Epidermal melanocyte (primary cell): Measurements from ENCODE around the gene IL15.
"Not testable (repeated sequence)": the region's sequence is repeated elsewhere in the genome, so short reads cannot be mapped to it uniquely, and the experiment has no call there.

Experiments used
- DNase-seq: peaks from one replicate; pipeline ENCODE4 v3.0.0; 2011; ENCODE audit warnings: low spot score; ENCODE audit not compliant: insufficient read length

IL15 gene

GRCh38 chr4:141702472-141703182, 66.2 kb downstream of the IL15 start:
- no peak for DNase-seq

GRCh38 chr4:141703497-141703896, 67.1 kb downstream of the IL15 start:
- DNase-seq: no peak

DNA sequence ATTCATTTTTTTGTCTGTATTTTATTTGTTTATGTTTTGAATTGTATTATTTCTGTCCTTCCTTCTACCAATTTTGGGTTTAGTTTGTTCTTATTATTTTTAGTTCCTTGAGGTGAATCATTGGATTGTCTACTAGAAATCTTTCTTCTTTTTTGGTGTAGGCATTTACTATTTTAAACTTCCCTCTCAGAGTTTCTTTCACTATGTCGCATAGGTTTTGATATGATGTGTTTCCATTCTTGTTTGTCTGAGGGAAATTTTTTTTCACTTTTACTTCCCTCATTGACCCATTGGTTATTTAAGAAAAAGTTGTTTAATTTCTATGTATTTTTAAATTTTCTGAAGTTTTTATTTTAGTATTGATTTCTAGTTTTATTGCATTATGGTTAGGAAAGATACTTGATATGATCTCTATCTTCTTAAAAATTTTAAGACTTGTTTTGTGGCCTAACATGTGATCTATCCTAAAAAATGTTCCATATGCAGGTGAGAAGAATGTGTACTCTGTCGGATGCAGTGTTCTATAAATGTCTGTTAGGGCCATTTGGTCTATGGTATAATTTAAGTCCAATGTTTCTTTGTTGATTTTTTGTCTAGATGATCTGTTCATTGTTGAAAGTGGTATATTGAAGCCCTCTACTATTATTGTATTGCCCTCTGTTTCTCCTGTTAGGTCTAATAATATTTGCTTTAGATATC, 68.8 kb downstream of the IL15 start:
- DNase-seq: no peak

GRCh38 chr4:141705747-141706377, 69.5 kb downstream of the IL15 start:
- no peak for DNase-seq

- DNase-seq: no peak
These were observed 70.1 kb downstream of the IL15 start for GRCh38 chr4:141706445-141706844.

GRCh38 chr4:141711211-141711610, 74.8 kb downstream of the IL15 start:
- peak; percentile 26 for DNase-seq

DNA sequence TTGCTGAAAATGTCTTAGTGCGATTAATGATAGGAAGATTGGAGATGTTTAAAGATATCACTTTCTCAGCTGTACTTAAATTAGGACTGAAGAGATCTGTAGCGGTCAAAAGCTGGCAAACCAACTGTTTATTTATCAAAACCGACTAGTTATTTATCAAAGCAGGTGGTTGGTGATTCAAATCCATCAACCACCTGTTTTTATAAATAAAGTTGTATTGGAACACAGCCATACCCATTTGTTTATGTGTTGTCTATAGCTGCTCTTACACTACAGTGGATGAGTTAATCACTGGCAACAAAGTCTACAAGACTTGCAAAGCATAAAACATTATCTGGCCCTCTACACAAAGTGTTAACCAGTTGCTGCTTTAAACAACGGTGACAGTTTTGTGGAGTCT, 76.8 kb downstream of the IL15 start:
- DNase-seq: no peak

GRCh38 chr4:141713771-141714445, 77.5 kb downstream of the IL15 start:
- no peak for DNase-seq

DNA sequence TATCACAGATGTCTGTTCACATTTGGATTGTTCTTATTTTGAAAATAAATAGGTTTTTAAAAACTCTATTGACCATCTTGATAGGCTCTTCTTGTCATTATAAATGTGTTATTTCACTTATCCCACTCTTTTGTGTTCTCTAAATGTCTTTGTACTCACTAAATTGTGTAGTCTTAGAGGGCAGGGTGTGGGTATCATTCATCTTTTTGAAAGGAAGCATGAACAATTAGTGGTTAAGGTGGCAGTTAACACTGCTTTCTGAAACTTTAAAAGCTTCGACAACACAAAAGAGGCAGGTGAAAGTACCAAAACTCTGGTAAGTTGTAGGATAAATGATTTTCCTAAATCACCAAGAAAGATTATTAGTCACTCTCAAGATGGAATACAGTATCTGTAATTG, 83.2 kb downstream of the IL15 start:
- DNase-seq: no peak

- DNase-seq: no peak
These were observed 84.8 kb downstream of the IL15 start for GRCh38 chr4:141721174-141721573.

DNA sequence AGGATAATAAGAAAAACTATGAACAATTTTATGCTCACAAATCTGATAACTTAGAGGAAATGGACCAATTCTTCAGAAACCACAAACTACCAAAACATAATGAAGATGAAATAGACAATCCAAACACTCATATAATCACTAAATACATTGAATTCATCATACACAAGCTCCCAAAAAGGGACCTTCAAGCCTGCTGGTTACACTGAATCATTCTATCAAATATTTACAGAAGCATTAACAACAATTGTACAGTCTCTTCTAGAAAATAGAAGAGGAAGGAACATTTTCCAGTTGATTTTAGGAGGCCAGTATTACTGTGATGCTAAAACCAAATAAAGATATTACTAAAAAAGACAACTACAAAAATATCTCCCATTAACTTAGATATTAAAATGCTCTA, 88.3 kb downstream of the IL15 start:
- no peak for DNase-seq

- no peak for DNase-seq
These were observed 91.0 kb downstream of the IL15 start for GRCh38 chr4:141727420-141727819.

- DNase-seq: no peak
These were observed 94.4 kb downstream of the IL15 start for GRCh38 chr4:141730805-141731204.

- no peak for DNase-seq
These were observed 95.1 kb downstream of the IL15 start for GRCh38 chr4:141731481-141731880.

DNA sequence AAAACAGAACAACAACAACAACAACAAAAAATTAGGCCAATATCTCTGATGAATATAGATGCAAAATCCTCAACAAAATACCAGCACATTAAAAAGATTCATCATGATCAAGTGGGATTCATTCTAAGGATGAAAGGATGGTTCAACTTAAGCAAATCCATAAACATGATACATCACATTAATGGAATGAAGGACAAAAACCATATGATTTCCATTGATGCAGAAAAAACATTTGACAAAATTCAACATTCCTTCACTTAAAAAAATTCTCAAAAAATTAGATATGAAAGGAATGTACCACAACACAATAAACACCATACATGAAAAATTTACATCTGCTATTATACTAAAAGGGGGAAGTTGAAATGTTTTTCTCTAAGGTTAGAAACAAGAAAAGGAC, 103.3 kb downstream of the IL15 start:
- DNase-seq: no peak

GRCh38 chr4:141746026-141746425, 109.6 kb downstream of the IL15 start:
- DNase-seq: no peak

GRCh38 chr4:141751806-141752205, 115.4 kb downstream of the IL15 start:
- DNase-seq: not testable (repeated sequence)

DNA sequence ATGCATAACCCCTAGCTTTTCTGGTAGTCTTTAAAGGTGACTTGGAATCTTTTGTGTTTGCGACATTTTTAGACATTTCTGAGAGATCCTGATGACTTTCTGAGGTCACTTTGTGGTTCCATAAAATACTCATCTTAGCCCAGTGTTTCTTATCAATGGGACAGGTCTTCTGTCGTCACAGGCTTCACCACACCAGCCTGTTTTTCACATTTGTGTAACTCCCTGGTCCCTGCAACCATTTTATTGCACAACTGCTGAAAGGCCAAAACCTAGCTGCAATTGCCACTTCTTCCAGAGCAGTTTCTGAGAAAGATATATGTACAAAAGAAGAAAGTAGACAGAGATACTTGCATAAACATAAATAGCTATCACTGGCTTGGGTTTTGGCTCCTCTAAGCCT, 120.9 kb downstream of the IL15 start:
- DNase-seq: no peak

GRCh38 chr4:141759796-141760425, 123.5 kb downstream of the IL15 start:
- DNase-seq: no peak

GRCh38 chr4:141761926-141762325, 125.5 kb downstream of the IL15 start:
- no peak for DNase-seq

GRCh38 chr4:141763374-141763773, 127.0 kb downstream of the IL15 start:
- no peak for DNase-seq

GRCh38 chr4:141768954-141769353, 132.6 kb downstream of the IL15 start:
- DNase-seq: peak; percentile 55
